Retina (tissue), 1 donor: Measurements from ENCODE around the gene POC1A.

ENCODE experiments used
- DNase-seq: peaks from one replicate; pipeline ENCODE4 v3.0.0-alpha.2; 2016

The POC1A gene

GRCh38 chr3:52097851-52098507 lies 56.2 kb downstream of the POC1A start:
- no peak for DNase-seq

- DNase-seq: no peak
Measured at GRCh38 chr3:52095990-52096775, 58.0 kb downstream of the POC1A start.

GRCh38 chr3:52094571-52095485 lies 59.4 kb downstream of the POC1A start:
- DNase-seq: no peak

- no peak for DNase-seq
Measured at GRCh38 chr3:52093756-52094545, 60.3 kb downstream of the POC1A start.

DNA sequence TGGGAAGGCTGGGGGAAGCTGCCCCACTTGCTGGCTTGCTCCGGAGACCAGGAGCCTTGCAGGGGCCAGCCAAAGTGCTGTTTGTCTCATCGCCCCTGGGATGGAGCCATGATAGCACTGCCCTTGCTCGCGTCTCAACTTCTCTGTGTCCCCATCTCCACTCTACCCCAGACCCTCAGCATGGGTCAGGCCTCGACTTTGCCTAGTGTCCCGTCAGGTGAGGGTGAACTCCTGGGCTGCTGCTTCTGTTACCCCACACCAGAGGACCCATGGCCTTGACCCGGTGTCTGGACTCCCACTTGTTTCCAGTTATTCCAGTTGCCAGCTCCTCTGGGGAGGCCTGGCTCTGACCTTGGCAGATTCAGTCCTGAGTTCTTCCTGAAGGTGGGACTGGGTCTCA lies 61.3 kb downstream of the POC1A start:
- no peak for DNase-seq

DNA sequence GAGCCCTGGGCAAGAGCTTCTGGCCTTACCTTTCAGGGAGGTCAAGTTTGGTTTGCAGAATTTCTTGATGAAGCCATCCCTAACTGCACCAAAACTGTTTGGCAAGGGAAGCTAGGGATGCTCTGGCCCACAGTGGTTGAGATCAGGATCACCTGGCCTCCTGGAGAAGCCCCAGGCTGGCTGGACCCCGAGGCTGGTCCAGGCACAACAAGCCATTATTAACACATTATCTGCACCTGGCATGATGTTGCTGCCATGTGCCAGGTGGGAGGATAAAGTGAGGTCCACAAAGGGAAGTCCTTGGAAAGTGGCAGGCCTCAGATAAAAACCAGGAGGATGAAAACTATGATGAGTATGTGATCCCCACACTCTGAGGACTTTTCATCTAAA lies 62.0 kb downstream of the POC1A start:
- DNase-seq: no peak

DNA sequence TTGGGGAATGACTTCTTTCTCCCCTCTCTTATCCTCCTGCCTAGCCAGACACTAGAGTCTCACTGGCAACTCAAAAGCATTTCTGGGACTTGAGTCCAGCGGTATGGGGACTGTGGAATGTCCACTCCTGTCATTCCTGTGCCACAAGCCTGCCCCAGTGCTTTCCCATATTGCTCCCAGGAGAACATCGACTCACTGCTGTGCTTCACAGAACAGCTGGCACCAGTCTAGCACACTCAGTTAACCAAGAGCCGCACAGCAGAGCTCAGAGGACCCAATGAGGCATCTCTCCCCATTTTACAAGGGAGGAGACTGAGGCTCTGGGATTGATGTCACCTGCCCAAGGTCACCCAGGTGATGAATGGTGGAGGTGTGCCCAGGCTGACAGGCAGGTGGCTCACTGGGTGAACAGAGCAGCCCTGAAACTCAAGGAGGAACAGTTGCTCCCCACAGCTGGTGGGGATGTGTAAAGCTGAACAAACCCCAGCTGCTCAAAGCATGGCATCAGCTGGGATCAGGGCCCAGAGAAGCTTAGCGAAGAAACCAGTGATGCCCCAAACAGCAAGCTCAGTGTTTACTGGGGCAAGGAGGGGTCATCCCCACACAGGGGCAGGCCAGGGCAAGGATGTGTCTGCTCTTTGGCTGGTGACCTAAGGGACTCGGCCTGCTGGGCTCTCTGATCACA lies 62.5 kb downstream of the POC1A start:
- DNase-seq: no peak

DNA sequence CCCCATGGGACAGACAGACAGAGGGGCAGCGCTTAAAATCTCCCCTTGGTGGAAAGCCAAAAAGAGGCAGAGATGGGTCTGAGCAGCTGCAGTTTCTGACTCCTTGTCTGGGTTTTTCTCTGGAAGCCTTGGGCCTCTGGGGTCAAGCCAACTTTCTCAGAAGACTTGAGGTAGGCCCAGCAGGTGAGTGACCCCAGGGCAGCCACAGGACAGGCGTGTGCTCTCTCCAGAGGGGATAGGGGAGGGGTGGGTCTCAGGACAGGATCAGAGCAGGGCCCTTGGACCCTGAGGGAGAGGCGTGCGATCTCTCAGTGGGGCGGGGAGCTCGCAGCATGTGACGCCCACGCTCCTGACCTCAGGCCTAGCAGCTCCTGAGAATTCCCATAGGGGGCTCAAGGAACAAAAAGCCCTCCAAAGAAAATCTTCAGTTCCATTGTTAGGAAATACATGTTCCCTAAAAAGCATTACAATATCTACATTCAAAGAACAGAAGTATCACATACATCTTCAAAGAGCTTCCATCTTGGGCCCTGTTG lies 63.2 kb downstream of the POC1A start:
- DNase-seq: no peak

GRCh38 chr3:52090131-52090932 lies 63.9 kb downstream of the POC1A start:
- DNase-seq: no peak

GRCh38 chr3:52089691-52090090 lies 64.5 kb downstream of the POC1A start:
- DNase-seq: no peak

GRCh38 chr3:52088445-52089367 lies 65.5 kb downstream of the POC1A start:
- peak; percentile 56 for DNase-seq

DNA sequence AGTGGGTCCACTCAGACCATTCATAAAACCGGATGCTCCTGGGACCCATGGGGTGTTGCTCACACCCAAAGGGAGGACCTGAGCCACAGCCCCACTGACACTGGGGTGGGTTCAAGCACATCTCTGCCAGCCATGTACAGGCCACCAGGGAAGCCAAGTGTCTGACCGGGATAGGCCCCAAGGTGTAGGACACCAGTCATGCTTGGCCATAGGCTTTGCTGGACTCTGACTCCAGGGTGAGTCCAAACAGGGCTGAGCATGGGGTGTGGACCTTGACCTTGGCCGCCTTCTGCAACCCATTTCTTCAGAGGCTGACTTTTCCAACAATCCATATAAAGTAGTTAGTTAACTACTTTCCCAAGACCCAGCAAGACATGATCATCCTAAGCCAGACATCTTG lies 66.5 kb downstream of the POC1A start:
- no peak for DNase-seq

DNA sequence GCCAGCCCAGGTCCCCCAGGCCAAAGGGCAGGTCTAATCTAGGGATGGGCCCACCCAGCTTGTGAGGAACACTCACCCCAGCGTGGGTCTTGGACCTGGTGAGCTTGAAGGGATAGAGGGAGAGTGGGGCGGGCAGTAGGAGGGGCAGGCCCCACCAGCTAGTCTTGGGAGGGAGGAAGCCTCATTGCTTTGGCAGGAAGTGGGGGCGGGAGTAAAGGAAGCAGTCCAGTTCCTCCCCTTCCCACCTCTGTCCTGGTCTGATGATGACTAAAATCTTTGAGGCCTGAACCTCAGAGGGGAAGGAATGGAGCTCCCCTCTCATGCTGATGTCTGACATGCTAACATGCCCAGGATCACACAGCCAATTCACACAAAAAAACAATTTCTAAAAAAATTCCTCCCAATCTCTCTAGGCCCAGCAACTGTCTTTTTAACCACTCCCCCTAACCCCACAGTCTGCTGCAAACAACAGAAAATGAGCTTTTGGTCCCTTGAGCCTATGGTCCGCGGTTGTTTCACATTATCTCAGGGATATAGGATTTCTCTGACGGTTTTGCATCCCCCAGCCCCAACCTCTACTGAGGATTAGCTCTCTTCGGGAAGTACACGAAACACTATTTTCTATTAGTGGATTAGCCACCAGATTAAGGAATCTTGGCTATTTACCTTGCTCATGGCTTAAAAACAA lies 67.1 kb downstream of the POC1A start:
- DNase-seq: no peak

GRCh38 chr3:52086461-52086860 lies 67.8 kb downstream of the POC1A start:
- DNase-seq: no peak

DNA sequence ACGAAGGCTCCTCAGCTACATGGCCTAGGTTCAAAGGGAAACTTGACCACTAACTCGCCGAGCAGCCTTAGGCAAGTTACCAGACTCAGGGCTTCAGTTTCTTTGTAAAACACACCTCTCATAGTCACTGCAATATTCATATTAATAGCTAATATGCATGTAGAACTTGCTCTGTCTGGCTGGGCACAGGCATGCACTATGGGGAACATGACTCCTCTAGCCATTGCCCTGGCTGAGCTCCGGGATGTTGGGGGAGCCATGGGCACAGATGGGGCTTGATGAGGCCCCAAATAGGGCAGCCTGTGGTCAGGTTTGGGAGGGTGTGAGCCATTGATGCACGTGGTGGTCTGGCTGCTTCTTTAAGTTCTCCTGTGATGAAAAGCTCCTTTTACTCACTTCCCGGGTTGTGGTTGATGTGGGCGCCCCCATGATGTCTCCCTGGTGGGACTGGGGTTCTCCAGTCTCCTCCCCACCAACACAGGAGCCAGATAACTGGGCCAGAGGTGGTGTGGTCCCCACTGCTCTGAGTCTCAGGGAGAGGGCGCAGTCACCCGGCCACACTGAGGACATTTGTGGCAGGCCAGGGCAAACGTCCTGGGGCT lies 68.4 kb downstream of the POC1A start:
- no peak for DNase-seq

DNA sequence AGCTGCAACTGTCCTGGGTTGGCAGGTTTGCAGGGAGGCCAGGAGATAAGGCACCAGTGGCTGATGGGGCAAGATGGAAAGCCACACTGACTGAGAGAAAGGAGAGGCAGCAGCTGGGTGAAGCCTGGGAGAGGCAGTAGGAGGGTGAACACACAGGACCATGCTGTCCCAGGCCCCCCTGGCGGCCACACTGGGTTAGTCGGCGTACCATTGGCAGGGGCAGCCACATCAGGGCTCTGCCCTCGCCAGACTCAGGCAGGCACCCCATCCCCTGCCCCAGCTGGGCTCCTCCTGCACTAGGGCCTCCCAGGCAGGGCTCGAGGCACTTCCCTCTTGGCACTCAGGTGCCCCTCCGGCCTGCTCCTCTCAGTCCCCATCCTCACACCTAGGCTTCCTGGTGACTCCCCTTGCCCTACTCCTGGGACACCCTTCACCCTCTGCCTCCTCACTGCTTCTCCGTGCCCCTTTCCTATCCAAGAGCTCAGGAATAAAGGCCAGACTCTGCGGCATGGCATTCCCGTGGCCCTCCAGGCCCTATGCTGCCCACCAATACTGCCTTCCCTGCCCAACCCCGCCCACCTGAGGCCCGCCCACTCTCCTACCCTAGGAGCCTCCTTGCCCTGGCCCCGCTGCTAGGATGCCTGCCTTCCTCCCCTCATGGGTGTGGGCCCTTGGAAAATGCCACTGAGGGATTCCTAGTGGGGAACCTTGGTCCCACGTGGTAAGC lies 69.1 kb downstream of the POC1A start:
- DNase-seq: no peak

DNA sequence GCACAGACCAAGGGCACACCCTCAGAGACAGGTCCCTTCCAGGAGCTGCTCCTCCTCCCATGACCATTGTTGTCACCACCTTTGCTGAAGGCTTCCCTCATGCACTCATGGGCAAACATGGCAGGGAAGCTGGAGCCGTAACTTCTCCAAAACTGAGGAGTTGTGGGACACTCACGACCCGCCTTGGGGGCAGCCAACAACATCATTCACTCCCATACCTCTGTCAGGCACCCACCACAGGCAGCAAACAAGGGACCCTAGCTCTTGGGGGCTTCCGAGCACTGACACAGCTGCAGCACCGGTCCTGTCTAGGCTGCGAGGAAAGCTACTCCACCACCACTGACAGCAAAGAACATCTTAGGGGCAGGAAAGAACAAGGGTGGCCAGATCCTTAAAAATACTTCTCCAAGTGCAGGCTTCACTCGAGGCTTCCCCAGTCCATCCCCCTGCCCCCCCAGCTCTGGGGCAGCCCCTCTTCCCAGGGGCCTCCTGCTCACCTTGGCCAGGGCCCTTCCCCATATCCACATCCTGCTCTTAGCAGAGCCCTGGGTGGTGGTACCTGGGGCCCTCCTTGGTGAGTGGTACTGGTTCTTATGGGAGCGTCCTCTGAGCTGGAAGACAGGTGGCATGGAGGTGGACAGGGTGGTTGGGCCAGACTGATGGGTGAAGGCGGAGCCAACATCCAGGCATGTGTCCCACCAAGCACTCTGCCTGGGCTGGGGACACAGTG lies 69.8 kb downstream of the POC1A start:
- no peak for DNase-seq
